HuH-7.5 (cell line): ENCODE measurements around the gene JAZF1.

Source experiments
- DNase-seq: peaks from one replicate; pipeline ENCODE4 v3.0.0; 2011; ENCODE audit warnings: low spot score

The JAZF1 gene

DNA sequence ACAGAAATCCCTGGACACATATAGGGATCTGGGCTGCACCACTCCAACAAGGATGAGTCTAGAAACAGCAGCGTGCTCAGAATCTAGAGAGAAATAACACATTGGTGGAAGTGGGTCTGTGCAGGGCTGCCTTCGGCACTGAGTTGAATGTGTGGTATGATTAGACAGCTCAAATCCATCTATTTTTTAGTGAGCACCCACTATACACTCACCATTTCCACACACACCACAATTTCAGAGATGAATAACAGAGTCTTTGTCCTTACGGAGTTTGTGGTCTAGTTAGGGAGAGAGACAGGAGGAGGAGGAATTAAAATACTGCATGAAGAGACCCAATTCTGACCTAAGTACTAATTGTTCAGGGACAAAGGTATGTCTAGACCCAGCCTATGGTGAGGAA, 44.2 kb downstream of the JAZF1 start:
- no peak for DNase-seq

DNA sequence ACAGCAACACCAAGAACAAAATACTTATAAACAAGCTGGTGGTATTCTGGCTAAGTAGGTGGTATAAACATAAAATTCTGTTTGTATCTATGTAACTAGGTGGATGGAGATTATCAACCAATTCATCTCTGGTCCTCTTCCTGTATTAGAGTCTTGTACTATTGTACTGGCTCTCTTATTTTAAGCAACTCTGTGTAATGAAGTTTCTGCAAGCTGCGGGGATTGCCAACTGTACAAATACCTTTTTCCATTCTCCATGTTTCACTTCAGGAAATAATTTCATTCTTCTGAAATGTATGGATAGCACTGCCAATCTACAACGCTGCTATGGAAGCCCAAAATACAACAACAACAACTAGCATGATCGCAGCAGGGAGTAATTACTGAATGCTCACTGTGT, 44.8 kb downstream of the JAZF1 start:
- no peak for DNase-seq

DNA sequence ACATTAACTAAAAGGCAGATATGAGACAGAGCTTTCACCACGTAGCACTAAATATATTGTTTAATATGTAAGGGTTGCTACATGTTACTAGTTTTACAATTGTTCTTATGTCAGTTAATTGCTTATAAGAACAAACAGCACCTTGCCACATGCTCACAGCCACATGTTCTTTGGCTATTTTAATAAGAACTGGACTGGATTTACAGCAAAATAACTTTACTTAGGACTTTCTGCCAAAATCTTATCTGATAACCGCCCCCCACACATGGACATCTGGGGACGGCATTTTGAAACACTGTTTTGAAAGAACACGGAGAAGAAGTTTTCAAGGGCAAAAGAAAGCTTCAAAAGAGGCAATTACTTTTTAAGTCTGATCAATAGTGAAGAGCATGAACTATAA, 45.3 kb downstream of the JAZF1 start:
- DNase-seq = no peak

DNA sequence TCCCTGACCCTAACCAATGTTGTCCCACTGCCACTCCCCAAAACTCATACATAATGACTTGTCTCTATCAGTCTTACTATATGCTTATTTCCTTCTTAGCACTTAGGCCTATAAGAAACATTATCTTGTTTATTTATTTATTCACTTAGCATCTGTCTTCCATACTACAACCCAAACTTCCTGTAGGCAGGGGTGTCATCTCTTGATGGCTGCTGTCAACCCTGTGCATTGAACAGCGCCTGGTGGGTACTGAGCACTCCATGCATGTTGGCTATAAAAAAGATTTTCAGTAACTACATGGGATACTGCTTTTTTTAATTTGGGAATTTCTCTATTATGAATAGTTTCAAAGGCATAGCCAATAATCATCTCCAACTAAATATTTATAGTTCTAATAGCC, 46.7 kb downstream of the JAZF1 start:
- no peak for DNase-seq

DNA sequence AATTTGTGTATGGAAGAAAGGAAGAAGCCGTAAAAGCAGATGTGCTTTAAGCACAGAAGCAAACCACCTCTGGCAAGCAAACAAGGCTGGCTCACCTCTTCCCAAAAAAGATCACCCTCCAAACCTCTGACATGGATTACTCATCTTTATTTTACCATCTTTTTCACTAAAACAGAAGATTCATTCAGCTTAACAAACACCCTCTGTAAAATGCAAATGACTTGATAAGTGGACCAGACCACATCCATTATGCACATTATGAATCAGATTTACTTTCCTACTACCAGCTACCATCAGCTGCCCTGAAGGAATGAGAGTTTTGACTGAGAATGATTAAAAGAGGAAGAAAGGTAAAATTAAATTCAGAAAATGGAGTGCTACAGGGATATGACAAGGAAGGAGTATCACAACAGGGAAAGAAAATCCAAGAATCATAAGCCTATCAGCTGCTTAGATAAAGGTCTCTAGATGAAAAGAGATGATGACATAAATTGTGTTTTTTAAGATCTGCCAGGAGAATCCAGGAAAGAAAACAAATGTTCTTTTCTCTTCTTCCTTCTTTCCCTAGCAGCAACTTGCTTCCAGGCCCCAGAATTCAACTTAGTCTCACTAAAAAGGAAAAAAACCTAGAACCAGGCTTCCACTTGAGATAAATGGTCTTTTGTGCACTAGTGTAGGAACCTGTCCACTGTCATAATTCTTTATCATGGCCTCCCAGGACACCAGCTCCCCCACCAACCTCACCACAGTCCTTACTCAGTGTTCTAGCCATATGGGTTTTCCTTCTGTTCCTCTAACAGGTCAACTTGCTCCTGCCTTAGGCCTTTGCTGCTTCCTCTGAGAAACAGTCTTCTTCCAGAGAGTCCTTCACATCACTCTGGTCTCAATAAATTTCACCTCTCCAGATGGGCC, 47.4 kb downstream of the JAZF1 start:
- no peak for DNase-seq

DNA sequence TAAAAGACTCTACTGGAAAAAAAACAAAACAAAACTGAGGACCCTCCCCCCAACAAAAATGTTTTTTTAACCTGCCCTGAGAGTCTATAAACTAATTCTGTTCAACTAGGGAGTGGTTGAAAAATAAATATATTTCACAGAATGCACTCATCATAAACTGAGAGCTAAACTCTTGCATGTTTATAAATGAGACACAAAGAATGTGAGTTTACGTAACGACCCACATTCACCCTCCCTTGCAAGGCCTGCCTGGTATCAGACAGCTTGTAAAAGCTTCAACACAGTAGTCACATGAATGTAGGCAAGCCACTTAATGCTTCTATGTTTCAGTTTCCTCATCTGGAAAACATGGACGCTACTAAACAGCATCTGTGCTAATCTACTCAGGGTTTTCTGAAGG, 50.3 kb downstream of the JAZF1 start:
- DNase-seq = no peak

DNA sequence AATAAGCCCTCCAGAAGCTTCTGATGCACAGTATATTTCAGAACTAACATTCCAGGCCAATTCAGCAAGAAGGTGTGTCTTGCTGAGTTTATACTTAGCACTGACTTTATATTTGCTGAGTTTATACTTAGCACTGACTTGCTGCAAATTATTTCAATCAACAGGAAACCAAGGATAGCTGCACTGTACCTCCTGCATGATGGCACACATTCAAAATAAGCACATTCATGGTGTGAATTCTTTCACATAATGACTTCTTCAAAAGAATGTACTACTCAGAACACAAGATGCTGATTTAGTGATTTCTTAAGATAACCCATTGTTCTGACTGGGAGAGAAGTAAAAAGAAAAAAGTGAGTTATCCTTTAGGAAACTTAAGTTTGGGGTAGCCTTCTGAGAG, 52.0 kb downstream of the JAZF1 start:
- DNase-seq = no peak

DNA sequence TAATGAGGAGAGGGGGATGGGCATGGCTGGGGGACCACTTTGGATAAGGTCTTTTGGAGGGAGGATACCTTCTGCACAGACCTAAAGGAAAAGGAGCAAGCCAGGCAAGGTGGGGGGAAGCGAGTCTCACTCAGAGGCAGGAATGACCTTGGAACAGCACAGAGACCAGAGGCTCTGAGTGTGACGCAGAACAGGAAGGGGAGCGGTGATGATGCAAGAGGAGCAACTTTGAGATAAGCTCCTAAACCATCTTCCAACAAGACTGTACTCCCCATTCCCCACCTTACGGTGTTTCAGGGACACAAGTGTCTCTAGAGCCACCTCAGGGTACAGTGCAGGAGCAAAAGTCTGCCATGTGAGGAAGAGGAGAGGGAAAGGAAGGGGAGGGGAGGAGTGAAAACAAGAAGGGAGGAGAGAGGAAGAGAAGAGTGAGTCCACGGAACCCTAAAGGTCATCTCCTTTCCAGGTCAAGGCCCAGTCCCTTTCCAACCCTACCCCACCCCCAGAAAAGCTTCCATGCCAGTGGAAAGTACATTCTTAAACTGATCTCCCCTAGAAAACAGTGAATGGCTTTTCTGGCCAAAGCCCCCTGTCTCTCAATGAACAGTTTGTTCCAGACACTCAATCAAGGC, 54.1 kb downstream of the JAZF1 start:
- DNase-seq = no peak

DNA sequence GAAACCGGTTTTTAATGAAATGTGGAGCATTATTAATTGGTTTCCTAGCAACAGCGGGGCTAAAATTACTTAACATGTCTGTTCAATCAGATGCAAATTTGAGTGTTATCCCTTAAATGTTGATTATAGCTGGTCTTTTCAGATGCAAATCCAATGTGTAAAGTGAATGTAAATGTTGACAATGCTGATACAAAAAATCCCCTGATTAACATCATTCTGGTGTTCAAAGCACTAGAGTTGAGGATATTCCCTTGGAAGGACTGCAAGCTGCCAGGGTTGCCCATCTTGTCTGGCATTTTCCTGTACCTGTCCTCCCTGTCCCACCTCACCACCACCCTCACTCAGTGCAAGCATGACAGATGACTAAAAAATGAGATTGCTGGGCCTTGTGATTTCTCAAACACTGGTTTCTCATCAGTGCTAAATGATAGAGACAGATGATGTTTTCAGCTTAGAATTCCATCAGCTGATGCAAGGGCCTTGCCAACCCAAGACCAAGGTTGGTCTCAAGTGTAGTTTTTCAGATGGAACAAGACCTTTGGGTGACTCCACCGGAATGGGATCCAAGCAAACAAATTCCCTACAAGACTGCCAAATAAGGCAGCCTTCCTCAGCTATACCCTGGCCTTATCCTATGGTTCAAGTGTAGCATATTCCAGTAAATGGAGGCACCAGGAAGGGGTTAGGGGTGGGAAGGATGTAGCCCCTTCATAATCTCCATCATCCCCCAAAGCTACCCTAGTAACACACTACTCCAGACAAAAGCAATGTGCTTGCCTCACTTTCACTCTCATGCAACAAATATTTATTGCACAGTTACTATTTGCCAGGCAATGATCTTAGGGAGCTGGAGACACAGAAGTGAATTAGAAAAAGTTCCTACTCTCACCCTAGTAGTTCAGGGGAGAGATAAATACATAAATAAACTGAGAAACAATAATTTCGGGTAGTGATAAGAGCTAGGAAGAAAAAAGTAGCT, 54.9 kb downstream of the JAZF1 start:
- no peak for DNase-seq

DNA sequence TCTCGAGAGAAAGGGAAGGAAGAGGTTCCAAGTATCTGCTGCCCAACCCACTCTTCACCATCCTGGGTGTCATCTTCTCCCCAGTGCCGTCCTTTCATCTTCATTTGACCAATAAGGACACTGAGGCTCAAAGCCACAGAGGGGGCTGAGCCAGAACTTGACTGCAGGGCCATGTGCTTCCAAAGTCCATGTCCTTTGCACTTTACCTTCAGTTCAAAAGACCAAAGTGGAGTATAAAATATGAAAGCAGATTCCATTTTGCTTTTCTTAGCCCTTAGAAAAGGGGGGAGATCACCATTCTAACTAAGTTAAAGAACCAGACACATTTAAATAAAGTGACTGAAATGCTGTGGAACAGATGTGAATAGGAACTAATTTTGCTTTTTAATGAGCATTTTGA, 56.2 kb downstream of the JAZF1 start:
- no peak for DNase-seq

DNA sequence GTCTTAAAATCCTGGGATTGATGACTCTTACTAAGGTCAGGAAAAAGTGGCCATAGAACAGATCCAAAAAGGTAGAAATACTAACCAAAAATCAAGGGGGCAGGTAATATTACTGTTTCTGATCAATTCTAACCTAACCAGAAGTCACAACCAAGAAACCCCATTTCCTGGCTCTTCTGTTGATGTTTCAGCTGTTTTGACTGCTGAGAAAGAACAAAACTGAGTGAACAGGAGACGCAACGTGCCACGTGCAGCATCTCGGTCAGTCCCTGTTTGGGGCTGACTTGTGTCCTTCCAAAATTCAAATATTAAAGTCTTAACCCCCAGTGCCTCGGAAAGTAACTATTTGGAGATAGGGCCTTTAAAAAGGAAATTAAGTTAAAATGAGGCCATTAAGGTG, 56.8 kb downstream of the JAZF1 start:
- DNase-seq = no peak

DNA sequence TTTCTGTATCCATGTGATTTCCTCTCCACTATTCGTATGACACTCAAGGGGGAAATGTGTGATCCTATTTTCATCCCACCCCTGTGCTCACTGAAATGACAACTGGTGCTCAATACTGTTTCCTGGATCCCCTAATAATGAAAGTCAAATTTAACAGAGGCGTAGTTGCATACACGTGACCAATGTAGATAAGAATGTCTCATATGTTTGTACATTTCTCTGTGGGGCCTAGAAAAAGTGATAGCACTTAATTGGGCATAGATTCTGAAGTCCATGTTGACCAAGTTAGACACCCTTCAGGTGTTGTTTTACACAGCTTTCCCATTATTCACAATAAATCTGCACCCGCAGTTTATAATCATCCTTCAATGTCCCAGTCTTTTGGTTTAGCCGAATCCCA, 59.1 kb downstream of the JAZF1 start:
- no peak for DNase-seq

DNA sequence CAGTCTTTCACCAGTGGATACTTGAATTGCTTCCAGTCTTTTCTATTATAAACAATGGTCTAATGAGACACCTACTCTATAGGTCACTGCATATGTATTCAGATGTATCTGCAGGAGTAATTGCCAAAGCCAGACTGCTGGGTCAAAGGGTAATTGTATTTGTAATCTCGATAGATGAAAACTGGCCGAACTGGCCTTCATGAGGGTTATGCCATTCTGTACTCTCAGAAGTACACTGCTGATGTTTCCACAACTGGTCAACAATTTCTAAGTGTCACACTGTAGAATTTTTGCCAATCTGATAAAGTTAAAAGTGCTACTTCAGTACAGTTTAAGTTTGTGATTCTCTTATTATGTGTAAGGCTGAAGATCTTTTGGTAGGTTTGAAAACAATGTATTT, 64.6 kb downstream of the JAZF1 start:
- no peak for DNase-seq

DNA sequence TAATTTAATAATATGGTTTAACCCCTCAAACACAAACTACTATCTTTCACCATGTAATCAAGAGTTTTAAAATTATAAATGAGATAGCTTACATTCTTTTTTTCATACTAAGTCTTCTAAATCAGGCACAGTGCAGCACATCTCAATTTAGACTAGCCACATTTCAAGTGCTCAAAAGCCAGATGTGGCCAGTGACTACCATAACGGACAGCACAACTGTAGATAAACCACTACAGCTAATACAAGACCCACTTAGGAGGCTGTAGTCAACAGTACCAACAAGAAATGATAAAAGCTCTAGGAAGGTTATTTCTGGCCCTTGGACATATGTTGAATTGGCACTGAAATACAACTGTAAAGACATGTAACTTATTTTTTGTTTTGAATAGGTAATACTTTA, 65.3 kb downstream of the JAZF1 start:
- DNase-seq = no peak

DNA sequence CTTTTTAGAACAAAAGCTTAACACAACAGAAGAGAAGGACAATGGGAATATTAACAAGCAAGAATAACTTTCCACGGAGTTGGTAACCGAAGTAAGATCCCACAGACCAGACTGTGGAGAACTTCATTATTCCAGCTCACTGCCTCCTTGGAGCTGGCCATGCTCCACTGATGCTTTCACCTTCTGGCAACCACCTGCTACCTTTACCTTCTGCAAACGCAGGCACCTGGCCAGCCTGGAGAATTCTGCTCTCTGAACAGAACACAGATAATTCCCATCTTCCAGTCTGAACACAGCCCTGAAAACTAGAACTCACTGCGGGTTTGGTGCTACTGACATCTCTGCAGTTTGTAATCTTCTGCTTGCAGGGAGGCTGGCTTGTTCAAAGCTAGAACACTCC, 66.5 kb downstream of the JAZF1 start:
- DNase-seq = no peak

DNA sequence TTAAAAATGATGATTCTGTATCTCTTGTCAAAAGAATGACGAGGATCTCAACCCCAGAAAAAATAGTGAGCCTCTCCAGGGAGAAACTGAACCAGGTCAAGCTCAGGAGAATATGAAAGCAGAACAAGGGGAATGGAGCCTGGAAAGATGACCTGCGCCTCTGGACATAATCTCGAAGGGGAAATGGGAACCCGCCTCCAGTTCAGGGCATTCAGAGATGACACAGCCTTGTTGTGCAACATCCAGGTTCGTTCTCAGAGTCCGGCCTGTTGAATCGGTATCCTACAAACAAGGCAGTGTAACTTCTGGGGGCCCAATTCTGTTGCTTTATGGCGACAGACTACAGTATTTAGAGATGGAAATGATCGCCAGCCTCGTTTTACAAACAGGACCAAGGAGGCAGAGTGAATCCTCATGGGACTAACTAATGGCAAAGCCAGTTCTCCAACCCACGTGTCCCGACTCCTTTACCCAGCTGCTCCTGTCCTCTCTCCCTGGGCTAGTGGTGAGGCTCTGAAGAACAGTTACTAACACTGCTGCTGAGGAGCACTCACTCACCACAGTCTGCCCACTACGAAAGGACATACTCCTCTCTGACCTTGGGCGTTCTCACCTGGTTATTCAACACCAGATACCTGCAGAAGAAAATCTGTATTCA, 67.6 kb downstream of the JAZF1 start:
- DNase-seq = no peak

DNA sequence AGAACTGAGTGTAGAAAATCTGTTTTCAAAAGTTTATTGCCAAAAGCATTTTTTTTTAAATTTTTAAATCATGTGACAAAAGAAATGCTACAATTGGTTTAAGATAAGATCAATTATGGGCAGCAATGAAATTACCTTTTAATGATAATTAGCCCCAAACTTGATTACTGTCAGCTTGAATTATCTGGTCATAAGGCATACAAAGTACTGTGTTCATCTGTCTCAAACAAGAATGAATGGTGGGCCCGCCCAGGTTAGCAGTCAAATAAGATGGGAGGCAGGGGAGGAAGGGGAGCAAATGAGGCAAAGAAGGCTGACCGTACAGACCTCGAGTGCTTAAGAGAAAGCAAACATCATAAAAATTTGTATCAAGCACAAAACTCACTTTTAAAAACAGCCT, 68.1 kb downstream of the JAZF1 start:
- DNase-seq = no peak

DNA sequence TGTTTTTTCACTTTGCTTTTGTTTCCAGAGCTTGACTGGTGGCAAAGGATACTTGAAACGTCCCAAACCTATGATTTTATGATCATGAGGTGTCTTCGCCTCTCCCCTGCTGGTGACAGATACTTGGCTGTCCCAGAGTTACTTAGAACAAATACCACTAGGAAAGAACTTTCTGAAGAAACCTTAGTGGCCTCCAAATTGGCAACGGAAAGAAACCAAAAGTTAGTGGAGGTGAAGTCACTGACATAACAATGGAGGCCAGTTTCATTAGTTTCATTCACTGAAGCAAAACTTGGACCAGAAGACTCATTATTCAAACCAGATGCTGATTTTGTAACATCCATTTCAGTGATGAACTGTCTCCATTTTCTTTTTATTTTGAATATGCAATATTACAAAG, 68.6 kb downstream of the JAZF1 start:
- DNase-seq = no peak

DNA sequence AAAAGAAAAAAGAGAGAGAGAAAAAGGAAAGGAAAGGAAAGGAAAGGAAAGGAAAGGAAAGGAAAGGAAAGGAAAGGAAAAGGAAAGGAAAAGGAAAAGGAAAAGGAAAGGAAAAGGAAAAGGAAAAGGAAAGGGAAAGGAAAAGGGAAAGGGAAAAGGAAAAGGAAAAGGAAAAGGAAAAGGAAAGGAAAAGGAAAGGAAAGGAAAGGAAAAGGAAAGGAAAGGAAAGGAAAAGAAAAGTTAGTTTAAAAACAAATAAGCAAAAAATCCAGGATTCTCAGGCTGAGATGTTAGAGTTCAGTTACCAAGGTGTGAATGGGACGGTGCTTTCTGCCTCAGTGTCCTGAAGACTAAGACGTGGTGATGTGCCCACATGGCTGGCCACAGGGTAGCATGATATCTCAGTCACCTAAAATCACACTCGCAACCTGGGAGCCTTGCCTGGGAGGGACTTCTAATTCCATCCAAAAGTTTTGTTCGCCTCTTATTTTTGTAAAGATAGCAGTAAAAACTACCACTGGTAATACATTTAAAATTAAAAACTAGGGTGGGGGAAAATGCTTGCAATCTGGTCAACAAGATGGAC, 70.1 kb downstream of the JAZF1 start:
- no peak for DNase-seq

DNA sequence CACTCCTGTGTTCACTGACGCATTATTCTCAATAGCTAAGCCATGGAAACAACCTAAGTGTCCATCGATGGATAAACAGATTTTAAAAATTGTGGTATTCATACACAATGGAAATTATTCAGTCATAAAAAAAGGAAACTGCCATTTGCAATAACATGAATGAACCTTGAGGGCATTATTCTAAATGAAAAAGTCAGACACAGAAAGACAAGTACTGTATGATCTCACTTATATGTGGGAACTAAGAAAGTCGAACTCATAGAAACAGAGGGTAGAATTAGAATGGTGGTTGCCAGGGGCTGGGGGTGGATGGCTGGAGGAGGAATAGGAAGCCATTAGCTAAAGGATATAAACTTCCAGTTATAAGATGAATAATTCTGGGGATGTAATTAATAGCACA, 71.8 kb downstream of the JAZF1 start:
- no peak for DNase-seq

DNA sequence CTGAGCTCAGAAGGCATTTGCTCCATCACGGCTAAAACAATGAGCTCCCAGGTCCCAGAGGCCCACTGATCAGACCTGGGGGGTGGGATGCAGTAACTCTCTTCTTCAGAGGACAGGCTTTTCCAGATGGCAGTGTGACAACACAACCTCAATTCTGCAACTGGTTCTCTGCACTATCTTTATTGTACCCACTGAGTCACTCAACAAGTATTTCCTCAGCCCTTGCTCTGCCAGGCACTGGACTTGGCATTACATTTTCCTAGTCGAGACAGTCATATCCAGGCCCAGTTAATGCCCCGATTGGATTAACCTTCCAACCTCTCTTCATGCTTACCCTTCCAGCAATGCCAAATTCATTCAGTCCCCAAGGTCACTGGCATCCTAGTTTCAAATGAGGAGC, 72.6 kb downstream of the JAZF1 start:
- DNase-seq = no peak
